Bronchial smooth muscle cell (primary cell): Measurements from ENCODE around the gene FAM219B. TPM values are rescaled to one million over a fixed set of nuclear protein-coding genes. Genes with fewer than 3 reads are reported as not detected.

ENCODE experiments used
- total RNA-seq: library from RNA; depleted of rRNA; stranded (reverse); fragments of >200 nt; gene quantifications from 2 replicates; pipeline ENCODE4 v1.2.1, GENCODE V29; 2014

The FAM219B gene
- total RNA-seq: 25.5 and 30.3 TPM in 2 replicates

GRCh38 chr15:74906450-74907162 is at the start of gene FAM219B:
FAM219B (minus strand) TSS chr15:74906851; CDS start chr15:74906800, 51 bp downstream.

GRCh38 chr15:74937590-74938371 is 31.1 kb upstream of the FAM219B start, which contains the start of gene COX5A:
COX5A (minus strand) TSS chr15:74938073; CDS start chr15:74938014, 59 bp downstream.

GRCh38 chr15:74889883-74890664 is 16.6 kb downstream of the FAM219B start, which contains the start of gene MPI:
MPI (plus strand) TSS chr15:74890042; CDS start chr15:74890074, 32 bp downstream.

GRCh38 chr15:74873036-74873755 is 33.5 kb downstream of the FAM219B start, which contains the start of gene SCAMP2:
SCAMP2 (minus strand) TSS chr15:74873365; CDS start chr15:74873255, 110 bp downstream.

Other genes with a start within 250 kb of the FAM219B start
- gene EDC3, start 210.8 kb downstream of the FAM219B start, total RNA-seq: 11.0 and 11.2 TPM in 2 replicates
- 0.09 and 0.32 TPM in 2 replicates for gene CYP1A1, start 181.3 kb downstream of the FAM219B start, total RNA-seq
- gene CYP1A2, start 158.0 kb downstream of the FAM219B start, total RNA-seq: not detected in 2 replicates
- gene CSK, start 124.8 kb downstream of the FAM219B start, total RNA-seq: 20.3 and 25.5 TPM in 2 replicates
- gene LMAN1L, start 94.0 kb downstream of the FAM219B start, total RNA-seq: not detected in 2 replicates
- gene CPLX3, start 80.2 kb downstream of the FAM219B start, total RNA-seq: under 0.01 TPM in 1 of 2 replicates, not detected in the other
- 7.4 and 8.2 TPM in 2 replicates for gene ULK3, start 63.7 kb downstream of the FAM219B start, total RNA-seq
- 8.8 and 9.1 TPM in 2 replicates for gene SCAMP2, start 33.5 kb downstream of the FAM219B start, total RNA-seq
- gene MPI, start 16.8 kb downstream of the FAM219B start, total RNA-seq: 39.7 and 54.4 TPM in 2 replicates
- 28.9 and 30.6 TPM in 2 replicates for gene COX5A, start 31.2 kb upstream of the FAM219B start, total RNA-seq
- gene RPP25, start 49.9 kb upstream of the FAM219B start, total RNA-seq: 0.34 and 1.4 TPM in 2 replicates
- gene SCAMP5, start 88.7 kb upstream of the FAM219B start, total RNA-seq: 0.52 and 0.79 TPM in 2 replicates
- gene PPCDC, start 116.7 kb upstream of the FAM219B start, total RNA-seq: 3.1 and 5.0 TPM in 2 replicates